SK-N-MC (cell line): ENCODE data around the gene MCF2L.

Source experiments
- EZH2 ChIP-seq: fragments of 200-600 bp; sonication (generic); IDR thresholded peaks from one replicate; pipeline ENCODE4 v1.6.1; 2017; ENCODE audit warnings: antibody characterized with exemption
- FOXP2 ChIP-seq: optimal IDR thresholded peaks from 2 replicates; pipeline ENCODE3; 2011; ENCODE audit warnings: mild to moderate bottlenecking, moderate library complexity; ENCODE audit not compliant: insufficient read depth; ENCODE audit errors: extremely low read length, control extremely low read depth
- POLR2AphosphoS5 ChIP-seq: IDR thresholded peaks from 2 replicates; pipeline ENCODE4 v1.6.1; 2012; ENCODE audit warnings: mild to moderate bottlenecking, low read depth, low read length, borderline replicate concordance

GRCh38 chr13:112930192-112930591 is 38.8 kb upstream of the MCF2L start:
- TF ChIP-seq EZH2, result no peak
- TF ChIP-seq POLR2AphosphoS5, result no peak
- TF ChIP-seq FOXP2, result no peak
